ENCODE measurements around the gene RALGPS1.

GRCh38 chr9:127038531-127038930 is 123.9 kb downstream of the RALGPS1 start:
- no peak for TF ChIP-seq CTCF (IDR thresholded peaks at IDR 0.05)
- no peak for TF ChIP-seq POLR2A (IDR thresholded peaks at IDR 0.05)
